Osteocyte (in vitro differentiated cells): Measurements from ENCODE around the gene CPSF4L. TPM values are rescaled to one million over a fixed set of nuclear protein-coding genes. Genes with fewer than 3 reads are reported as not detected.
"Not testable (repeated sequence)": the region's sequence is repeated elsewhere in the genome, so short reads cannot be mapped to it uniquely, and the experiment has no call there.

Experiments used
- DNase-seq: peaks from one replicate; pipeline ENCODE4 v3.0.0; 2021; ENCODE audit warnings: mixed read lengths; ENCODE audit not compliant: unreplicated experiment; ENCODE audit errors: extremely low spot score
- H3K27ac Mint-ChIP-seq: one replicate; pipeline ENCODE4 v1.8.0; 2021; ENCODE audit warnings: mild to moderate bottlenecking, mixed read lengths; ENCODE audit not compliant: unreplicated experiment
- H3K27me3 Mint-ChIP-seq: one replicate; pipeline ENCODE4 v1.8.0; 2021; ENCODE audit warnings: mixed read lengths; ENCODE audit not compliant: unreplicated experiment
- H3K36me3 Mint-ChIP-seq: one replicate; pipeline ENCODE4 v1.8.0; 2021; ENCODE audit warnings: mixed read lengths; ENCODE audit not compliant: unreplicated experiment
- H3K4me1 Mint-ChIP-seq: one replicate; pipeline ENCODE4 v1.8.0; 2021; ENCODE audit warnings: mixed read lengths; ENCODE audit not compliant: unreplicated experiment
- H3K4me3 Mint-ChIP-seq: one replicate; pipeline ENCODE4 v1.8.0; 2021; ENCODE audit warnings: mild to moderate bottlenecking, moderate library complexity, mixed read lengths; ENCODE audit not compliant: unreplicated experiment
- H3K9me3 Mint-ChIP-seq: one replicate; pipeline ENCODE4 v1.8.0; 2021; ENCODE audit warnings: mixed read lengths; ENCODE audit not compliant: unreplicated experiment
- CTCF ChIP-seq: fragments of 200-600 bp; sonication (generic); IDR thresholded peaks from 2 replicates; pipeline ENCODE4 v1.5.0; 2021; ENCODE audit warnings: antibody characterized with exemption, mild to moderate bottlenecking, moderate library complexity
- long read RNA-seq: library from polyadenylated mRNA; unstranded; transcript quantifications from one replicate; pipeline ENCODE4 v2.0.0, GENCODE V29; 2021
- total RNA-seq: library from RNA; stranded (reverse); gene quantifications from 2 replicates; pipeline ENCODE4 v1.2.1, GENCODE V29; 2021

The CPSF4L gene, protein sequence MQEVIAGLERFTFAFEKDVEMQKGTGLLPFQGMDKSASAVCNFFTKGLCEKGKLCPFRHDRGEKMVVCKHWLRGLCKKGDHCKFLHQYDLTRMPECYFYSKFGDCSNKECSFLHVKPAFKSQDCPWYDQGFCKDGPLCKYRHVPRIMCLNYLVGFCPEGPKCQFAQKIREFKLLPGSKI
- total RNA-seq = not detected in 2 replicates
- long read RNA-seq = 0 reads

DNA sequence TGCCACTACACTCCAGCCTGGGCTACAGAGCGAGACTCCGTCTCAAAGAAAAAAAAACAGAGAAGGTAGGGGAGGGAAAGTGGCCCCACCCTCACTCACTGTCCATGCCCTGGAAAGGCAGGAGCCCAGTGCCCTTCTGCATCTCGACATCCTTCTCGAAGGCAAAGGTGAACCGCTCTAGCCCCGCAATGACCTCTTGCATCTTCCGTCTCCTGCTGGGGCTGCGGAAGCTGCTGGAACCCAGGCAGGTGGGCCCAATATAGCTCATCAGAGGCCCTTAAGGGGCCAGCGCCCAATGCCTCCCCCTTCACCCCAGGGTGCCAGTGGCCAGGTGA is at the start of gene CPSF4L:
TSS of gene CPSF4L (minus strand) at position 264 of the 335 bp plus-strand sequence. CDS start at position 202, 62 bp downstream.
- Mint-ChIP-seq H3K36me3 (no peaks in the 10 kb centered on the region), H3K4me3 (no peak within 1 kb of the TSS)

DNA sequence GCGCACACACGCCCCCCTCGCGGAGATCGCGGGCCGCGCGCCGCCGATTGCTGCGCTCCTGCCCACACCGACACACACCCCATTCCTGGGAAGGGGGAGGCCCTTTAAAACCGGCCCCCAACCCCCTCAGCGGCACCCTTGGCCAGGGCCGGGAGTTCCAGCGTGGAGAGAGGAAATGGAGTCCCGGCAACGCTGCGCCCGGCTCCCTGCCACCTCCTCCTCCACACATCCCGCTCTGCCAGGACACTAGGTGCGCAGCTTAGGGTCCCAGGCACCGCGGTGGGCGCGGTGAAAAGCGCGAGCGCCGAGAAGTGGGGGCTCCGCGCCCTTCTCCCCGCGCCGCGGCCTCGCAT is 49.7 kb upstream of the CPSF4L start:
- DNase-seq = no peak
- H3K36me3 Mint-ChIP-seq = no peaks in the 10 kb centered on the region
- H3K4me3 Mint-ChIP-seq = peak overlapping the region; percentile 86
- no peaks in the 10 kb centered on the region for H3K27me3 Mint-ChIP-seq
- peak overlapping the region; percentile 83 for H3K27ac Mint-ChIP-seq
- no peak for TF ChIP-seq CTCF
- no peaks in the 10 kb centered on the region for H3K9me3 Mint-ChIP-seq
- H3K4me1 Mint-ChIP-seq = peaks cover 36% of the 10 kb centered on the region

More for the DNA sequence above, at the start of gene CPSF4L:
- no peak for DNase-seq
- H3K27me3 Mint-ChIP-seq = no peaks in the 10 kb centered on the region
- no peaks in the 10 kb centered on the region for H3K9me3 Mint-ChIP-seq
- no peak for TF ChIP-seq CTCF
- peaks cover 20% of the 10 kb centered on the region for H3K4me1 Mint-ChIP-seq
- no peak within 1 kb of the TSS for H3K27ac Mint-ChIP-seq

GRCh38 chr17:73309727-73310596 is 48.3 kb upstream of the CPSF4L start:
- Mint-ChIP-seq H3K27ac (peak overlapping the region; percentile 99), H3K27me3 (no peaks in the 10 kb centered on the region), H3K4me3 (peak overlapping the region; percentile 86), H3K9me3 (no peaks in the 10 kb centered on the region), H3K4me1 (peaks cover 47% of the 10 kb centered on the region), H3K36me3 (no peaks in the 10 kb centered on the region)
- no peak for TF ChIP-seq CTCF
- no peak for DNase-seq

DNA sequence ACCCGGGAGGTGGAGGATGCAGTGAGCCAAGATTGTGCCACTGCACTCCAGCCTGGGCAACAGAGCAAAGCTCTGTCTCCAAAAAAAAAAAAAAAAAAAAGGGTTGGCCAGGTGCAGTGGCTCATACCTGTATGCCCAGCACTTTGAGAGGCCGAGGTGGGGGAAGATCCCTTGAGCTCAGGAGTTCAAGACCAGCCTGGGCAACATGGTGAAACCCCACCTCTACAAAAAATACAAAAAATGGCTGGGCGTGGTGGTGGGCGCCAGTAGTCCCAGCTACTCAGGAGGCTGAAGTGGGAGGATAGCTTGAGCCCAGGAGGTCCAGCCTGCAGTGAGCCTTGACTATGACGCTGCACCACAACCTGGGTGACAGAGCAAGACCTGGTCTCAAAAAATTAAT is 47.3 kb upstream of the CPSF4L start:
- not testable (repeated sequence) for H3K27me3 Mint-ChIP-seq, H3K9me3 Mint-ChIP-seq, DNase-seq, H3K36me3 Mint-ChIP-seq, H3K4me3 Mint-ChIP-seq, H3K27ac Mint-ChIP-seq
- peaks cover 56% of the 10 kb centered on the region for H3K4me1 Mint-ChIP-seq

GRCh38 chr17:73308017-73308823 is 46.5 kb upstream of the CPSF4L start:
- no peak for TF ChIP-seq CTCF
- no peak for DNase-seq
- H3K36me3 Mint-ChIP-seq = no peaks in the 10 kb centered on the region
- peak overlapping the region; percentile 99 for H3K27ac Mint-ChIP-seq
- no peaks in the 10 kb centered on the region for H3K9me3 Mint-ChIP-seq
- H3K4me3 Mint-ChIP-seq = peak overlapping the region; percentile 18
- peaks cover 58% of the 10 kb centered on the region for H3K4me1 Mint-ChIP-seq
- no peaks in the 10 kb centered on the region for H3K27me3 Mint-ChIP-seq
